GM19240 (cell line): ENCODE results near the gene CDH11.

ENCODE experiments used
- DNase-seq: peaks from one replicate; pipeline ENCODE4 v3.0.0; 2011; ENCODE audit warnings: low spot score; ENCODE audit not compliant: insufficient read length

The CDH11 gene

DNA sequence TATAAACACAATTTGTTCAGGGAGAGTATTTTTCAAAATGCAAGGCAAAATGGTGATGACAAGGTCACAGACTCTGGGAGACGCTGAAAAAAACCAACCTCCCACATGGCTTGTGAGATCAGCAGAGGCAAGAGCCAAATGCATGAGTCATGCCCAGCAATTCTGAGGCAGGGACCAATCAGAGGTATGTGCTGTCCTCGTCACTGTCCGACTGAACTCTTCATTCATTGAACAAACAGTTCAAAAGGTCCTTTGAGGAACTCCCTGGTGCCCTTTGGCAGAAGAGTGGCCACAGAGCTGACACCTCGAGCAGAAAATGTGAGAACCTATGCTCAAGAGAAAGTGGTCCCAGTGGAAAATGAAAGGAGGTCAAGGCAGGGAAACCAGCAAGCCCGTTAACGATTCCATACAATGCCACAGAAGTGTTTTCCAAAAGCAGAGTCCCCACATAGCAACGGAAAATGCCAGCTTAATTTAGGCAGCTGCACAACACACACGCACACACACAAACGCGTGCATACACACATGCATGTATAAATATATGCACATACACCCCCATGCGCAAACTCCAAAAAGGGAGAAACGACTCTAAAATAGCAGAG lies 50.9 kb downstream of the CDH11 start:
- no peak for DNase-seq

- DNase-seq = no peak
These were observed 52.1 kb downstream of the CDH11 start for GRCh38 chr16:65069766-65070165.

GRCh38 chr16:65069065-65069464 lies 52.8 kb downstream of the CDH11 start:
- DNase-seq = no peak

DNA sequence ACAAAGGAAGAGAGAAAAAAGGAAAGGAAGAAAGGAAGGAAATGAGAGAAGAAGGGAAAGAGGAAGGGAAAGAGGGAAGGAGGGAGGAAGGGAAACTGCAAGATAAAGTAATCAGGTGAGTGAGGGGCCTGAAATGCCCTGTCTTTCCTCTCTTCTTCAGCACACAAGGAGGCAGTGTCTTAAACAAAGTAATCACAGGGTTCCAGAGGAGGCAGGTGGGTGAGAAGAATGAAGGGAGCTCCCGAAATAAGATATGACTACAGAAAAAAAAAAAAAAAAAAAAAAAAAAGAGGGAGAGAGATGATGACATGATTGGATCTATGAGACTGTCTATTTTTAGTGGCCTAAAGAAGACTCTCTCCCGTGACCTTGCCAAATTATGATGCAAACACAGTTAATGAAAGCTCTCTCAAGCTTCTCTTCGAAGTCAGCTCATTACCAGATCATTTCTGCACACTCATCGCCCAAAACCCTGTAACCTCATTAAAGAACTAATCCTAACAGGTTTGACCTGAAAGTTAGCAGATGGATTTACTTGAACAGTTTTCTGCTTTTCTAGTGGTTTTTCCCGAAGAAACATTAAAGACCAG lies 53.6 kb downstream of the CDH11 start:
- DNase-seq = no peak

DNA sequence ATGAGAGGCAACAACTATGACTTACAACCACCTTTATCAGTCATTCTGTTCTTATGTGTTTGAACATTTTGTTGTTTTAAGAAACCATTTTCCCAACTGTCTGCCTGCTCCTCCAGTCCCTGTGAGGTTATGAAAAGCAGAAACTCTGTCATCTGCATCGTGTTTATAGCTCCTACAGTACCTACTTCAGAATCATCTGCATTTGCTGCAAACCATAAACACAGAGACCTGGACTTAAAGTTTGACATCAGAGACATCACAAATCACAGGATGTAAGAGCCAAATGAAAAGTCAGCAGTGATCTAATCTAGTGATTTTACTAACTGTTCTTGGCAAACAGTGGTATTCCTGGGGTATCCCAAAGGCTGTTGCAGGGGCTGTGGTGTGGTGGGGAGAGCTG lies 55.2 kb downstream of the CDH11 start:
- no peak for DNase-seq

- DNase-seq = no peak
These were observed 56.8 kb downstream of the CDH11 start for GRCh38 chr16:65065031-65065430.

- no peak for DNase-seq
These were observed 57.7 kb downstream of the CDH11 start for GRCh38 chr16:65064131-65064530.

DNA sequence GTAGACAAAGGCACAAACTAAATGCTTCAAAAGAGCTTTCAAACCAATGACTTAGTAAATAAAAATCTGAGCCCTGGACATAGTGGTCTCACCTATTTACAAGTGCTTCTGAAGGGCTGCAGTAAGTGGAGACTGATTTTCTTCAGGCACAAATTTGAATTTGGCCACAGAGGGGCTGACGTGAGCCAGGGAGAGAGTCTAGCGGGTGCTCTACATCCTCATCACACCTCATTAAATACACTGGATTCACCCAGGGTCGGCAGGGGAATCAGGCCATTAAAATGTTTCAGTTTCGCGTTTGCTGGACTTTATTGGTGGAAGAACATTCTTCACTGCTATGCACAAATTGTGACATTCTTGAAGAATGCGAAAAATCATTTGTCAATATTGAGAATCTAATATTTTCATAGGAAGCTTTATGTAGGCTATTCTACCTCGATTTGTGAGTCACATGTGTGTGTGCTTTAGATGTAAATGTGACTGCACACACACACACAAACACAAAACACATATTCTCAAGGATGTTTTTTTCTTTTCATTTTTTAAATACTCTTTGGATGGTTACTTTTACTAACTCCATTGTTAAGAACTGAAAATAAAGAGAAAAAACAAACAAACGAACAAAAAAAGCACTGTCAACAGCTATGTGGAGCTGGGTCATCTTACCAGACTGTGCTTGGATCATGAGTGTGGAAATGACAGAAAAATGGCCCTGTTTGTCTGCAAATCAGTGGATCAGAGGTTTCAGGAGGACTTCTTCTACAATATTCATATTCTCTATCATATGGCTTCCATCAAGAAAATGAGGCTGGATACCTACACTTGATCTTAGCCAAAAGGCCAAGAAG lies 58.9 kb downstream of the CDH11 start:
- no peak for DNase-seq

- DNase-seq = no peak
These were observed 59.8 kb downstream of the CDH11 start for GRCh38 chr16:65061935-65062518.

DNA sequence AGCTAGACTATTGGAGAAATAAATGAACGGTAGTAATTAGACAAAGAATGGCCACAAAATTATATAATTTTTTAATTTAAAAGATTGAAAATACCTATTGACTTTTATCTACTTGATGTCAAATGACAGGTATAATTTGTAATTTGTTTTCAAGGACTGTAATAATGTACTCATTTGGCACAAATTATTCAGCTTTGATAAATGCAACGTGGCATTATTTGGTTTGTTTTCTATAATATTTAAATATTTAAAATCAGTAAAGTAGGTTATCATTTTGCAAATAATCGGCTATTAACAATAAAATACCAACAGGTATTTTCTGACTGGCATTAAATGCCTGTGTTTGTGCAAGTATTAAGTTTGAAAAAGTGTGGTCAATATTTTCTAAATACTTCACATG lies 60.6 kb downstream of the CDH11 start:
- no peak for DNase-seq

GRCh38 chr16:65059406-65059980 lies 62.4 kb downstream of the CDH11 start:
- no peak for DNase-seq

DNA sequence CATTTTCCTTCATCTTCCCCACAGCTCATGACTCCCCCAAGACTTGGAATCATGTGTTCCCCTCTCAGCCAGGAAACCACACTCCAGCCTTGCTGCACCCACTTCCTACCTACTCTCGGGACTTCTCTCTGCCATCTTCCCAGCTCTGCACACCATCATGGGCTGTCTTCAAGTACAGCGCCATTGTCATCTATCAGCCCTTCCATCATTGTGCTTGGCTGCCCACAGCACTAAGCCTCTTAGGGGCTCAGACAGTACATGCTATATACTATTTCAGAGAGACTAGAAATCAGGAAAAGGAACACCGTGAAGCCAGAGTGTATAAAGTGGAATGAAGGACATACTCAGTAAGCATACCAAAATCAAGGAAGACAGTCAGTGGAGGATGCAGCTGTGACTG lies 64.7 kb downstream of the CDH11 start:
- DNase-seq = no peak

GRCh38 chr16:65054457-65054856 lies 67.4 kb downstream of the CDH11 start:
- no peak for DNase-seq

GRCh38 chr16:65049679-65050078 lies 72.2 kb downstream of the CDH11 start:
- DNase-seq = no peak

GRCh38 chr16:65045961-65046360 lies 75.9 kb downstream of the CDH11 start:
- DNase-seq = no peak

GRCh38 chr16:65044873-65045272 lies 77.0 kb downstream of the CDH11 start:
- no peak for DNase-seq

DNA sequence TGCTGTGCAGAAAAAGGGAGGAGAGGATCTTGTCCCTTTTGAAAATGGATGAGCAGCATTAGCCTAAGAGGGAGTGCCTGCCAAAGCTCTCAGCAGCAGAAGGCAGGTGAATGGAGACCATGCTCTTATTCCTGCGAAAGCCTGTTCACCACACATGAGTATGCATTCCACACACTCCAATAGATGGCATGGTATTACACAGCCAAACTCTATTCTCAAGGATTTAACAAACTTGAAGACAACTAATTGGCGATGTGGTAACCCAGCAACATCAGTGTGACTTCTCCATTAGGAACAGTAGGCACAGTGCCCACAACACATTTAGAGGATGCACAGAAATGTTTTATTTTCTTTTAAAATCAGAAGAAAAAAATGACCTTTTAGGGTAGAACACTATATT lies 77.8 kb downstream of the CDH11 start:
- DNase-seq = no peak

DNA sequence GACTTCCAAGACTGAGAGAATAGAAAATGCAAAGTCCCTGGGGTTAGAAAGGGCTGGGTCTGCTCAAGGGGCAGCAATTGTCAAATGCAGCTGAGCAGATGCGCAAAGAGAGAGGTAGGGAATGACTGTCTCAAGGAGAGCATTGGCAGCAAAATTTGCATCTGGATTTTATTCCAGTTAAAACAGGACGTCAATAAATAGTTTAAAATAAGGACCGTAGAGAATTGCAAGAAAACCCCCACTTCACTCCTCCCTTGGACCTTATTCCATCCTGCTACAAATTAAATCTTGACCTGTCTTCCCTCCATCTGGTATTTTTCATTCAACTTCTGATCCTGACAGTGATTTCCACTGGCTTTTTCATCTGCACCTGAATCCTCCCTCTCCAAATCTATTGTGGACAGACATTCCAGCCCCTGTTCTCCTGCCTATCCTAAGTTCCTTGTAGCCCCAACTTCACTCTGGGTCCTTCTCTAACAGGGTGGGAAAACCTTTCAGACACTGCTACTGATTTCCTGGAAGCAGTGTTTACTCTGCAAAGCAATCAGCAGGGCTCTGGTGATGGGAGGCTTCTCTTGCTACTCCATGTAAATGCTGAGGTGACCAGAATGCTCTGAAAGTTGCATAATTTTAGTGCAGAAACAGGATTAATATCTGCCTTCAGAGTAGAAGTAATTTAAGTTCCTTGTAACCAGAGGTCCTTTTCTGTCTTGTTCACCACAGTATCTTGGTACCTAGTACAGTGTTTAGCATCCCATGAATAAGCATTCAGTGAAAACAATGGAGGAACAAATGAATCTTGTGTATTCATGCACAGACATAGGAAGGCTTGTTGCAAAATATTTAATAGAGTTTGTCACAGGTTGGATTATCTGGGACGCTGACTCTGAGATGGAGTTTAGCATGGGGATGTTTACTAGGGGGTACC lies 79.2 kb downstream of the CDH11 start:
- no peak for DNase-seq

DNA sequence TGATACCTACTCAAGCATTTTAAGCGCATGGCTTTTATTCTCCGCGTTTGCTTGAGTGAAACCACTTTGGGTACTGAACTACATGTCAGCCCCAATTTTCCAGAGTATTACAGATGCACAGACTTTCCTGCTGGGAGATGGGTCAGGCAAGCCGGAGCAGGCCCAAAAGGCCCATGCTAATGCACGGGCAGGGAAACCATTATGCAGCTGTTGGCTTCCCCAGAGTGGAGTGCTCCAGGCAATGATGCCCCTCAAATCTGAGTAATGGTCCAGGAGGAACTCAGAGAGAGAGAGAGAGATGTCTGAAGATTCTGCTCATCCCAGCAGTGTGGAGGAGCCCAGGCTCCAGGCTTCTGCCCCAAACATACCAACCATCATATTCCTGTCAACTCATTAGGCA lies 80.2 kb downstream of the CDH11 start:
- DNase-seq = no peak

- no peak for DNase-seq
These were observed 83.8 kb downstream of the CDH11 start for GRCh38 chr16:65038100-65038499.

DNA sequence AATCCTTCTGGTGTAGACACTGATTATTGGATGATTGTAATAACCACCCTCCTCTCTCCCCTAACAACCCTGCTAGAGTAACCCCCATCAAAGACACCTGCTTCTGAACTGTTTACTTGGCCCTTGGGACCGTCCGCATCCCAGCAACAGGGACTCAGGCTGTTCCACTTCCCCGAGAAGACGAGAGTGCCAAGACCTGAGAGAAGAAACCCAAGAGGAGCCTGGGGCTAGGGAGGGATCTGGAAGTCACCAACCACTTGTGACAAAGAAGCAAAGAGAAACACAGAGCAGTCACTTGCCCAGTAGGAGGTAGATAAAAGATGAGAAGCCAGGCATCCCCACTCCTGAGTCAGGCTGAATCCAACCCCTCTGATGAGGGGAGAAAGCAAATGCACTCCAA lies 84.3 kb downstream of the CDH11 start:
- no peak for DNase-seq
